Kasumi-1 (cell line): Measurements from ENCODE around the gene FMO5.

Source experiments
- DNase-seq, 2 experiments: peaks; one replicate each; lab custom pipeline; 2025; lab: John Stamatoyannopoulos, UW

The FMO5 gene

DNA sequence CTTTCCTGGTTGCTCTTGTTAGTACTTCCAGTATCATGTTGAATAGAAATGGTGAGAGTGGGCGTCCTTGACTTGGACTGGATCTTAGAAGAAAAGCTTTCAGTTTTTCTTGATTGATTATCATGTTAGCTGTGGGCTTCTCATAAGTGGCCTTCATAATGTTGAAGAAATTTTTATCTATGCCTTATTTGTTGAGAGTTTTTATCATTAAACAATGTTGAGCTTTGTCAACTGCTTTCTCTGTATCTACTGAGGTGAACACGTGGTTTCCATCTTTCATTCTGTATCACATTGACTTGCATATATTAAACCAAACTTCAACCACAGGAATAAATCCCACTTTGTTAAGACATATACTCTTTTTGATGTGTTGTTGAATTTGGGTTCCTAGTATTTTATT is 82.3 kb downstream of the FMO5 start:
- DNase-seq, result no peak
